NCI-H510A (cell line): Measurements from ENCODE around the gene DHRS12.

Source experiments
- DNase-seq: peaks from one replicate; lab custom pipeline; 2025; lab: John Stamatoyannopoulos, UW

Gene DHRS12

DNA sequence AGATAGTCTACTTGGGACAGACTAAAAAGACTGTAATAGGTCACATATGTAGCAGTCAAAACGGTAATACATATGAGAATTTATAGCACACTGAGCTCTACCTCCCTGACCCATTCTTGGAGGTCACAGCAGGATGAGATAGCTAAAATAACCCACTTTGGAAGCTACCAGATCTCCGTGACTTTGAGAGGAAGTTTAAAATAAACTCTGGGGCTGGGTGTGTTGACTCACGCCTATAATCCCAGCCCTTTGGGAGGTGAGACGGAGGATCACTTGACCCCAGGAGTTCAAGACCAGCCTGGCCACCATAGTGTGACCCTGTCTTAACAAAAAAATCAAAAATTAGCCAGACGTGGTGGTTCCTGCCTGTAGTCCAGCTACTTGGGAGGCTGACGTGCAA is 45.3 kb downstream of the DHRS12 start:
- DNase-seq, result no peak

- no peak for DNase-seq
Observed at GRCh38 chr13:51756651-51757050, 47.3 kb downstream of the DHRS12 start.

DNA sequence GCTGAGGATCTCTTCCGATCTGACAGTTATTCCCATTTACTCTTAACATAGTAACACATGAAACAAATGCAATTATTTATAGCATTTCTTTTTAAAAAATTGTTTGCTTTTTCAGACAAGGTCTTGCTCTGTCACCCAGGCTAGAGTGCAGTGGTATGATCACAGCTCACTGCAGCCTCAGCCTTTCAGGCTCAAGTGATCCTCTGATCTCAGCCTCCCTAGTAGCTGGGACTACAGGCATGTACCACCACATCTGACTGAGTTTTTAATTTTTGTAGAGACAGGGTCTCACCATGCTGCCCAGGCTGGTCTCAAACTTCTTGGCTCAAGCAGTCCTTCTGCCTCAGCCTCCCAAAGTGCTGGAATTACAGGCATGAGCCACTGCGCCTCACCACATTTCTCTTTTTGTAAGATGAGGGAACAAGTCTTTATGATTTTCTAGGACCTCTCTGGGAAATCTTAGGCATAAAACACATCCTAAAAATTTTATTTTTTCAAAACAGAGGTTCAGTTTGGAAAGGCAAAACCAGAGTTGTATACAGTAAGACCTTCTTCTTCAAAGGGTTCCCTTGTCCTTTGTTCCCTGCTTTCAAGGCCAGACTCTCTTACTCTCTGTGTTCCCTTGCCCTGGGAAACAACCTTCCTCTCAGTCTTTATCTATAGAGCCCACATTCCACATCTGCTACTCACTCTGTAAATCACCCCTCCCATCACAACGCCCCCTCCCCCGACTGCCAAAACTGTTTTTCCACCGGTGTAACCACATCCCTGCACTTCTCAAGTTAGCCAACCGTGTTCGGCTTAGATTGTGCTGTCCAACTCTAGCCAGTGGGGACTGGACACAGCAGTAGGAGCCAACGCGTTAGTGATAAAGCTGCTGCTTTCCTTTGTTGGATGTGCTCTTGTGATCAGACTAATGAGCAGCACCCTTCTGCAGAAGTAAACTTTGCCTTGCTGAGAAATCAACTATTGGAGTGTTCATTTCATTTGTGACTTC is 56.2 kb downstream of the DHRS12 start:
- DNase-seq, result no peak

DNA sequence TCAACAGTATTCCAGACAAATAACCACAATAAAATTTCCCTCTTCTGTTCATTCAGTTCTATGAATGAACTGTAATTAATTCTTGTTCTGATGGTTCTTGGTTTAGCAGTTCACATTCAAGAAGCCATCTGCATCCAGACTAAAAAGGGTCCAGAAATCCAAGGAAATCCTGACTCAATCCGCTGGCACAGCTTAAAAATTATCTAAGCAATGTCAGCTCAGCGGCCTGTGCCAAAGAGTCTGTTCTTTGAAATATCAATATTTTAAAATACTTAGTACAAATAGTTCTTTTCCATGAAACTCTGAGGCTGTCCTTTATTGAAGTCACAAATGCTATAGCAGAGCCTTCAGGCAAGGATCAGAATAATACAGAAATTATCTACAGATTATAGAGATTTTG is 57.2 kb downstream of the DHRS12 start:
- no peak for DNase-seq

GRCh38 chr13:51745243-51745642 is 58.7 kb downstream of the DHRS12 start:
- no peak for DNase-seq

- DNase-seq, result no peak
Observed at GRCh38 chr13:51742611-51743010, 61.4 kb downstream of the DHRS12 start.

- DNase-seq, result no peak
Observed at GRCh38 chr13:51742031-51742430, 61.9 kb downstream of the DHRS12 start.

DNA sequence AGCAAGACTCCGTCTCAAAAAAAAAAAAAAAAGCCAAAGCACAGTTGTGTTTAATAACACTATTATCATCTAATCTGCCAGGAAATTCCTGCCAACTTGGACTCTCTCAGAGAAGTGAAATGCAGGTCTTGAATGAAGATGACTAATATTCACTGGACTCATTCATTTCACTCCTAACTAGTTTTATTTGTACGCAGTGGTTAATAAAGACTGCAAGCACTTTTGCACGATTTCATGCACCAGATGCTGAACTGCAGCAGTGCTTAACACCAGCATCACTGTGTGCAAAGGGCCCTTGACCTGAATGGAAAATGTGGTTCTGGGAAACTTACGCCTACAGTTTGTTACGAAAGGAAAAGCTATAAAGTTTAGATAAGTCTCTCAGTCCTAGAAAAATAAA is 63.3 kb downstream of the DHRS12 start:
- DNase-seq, result no peak

- DNase-seq, result no peak
Observed at GRCh38 chr13:51739027-51739764, 64.8 kb downstream of the DHRS12 start.

- DNase-seq, result no peak
Observed at GRCh38 chr13:51738226-51738905, 65.6 kb downstream of the DHRS12 start.

DNA sequence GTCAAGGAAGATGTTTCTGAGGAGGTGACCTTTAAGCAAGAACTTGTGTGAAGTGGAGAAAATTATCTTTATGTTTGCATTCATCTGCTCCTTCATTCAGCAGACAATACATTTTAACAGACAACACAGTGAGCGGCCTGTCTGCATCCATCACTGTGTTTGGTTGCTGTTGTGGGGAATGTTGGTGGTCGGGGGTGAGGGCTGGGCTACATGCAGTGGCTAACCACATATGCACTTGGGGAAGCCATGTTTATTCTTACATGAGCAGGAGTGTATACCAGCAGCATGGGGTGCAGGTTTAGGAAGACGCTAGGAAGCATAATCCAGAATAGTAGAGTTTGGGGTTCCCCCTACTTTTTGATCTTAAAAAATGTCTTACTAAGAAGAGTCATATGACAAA is 66.4 kb downstream of the DHRS12 start:
- DNase-seq, result no peak

GRCh38 chr13:51734786-51735185 is 69.2 kb downstream of the DHRS12 start:
- no peak for DNase-seq

DNA sequence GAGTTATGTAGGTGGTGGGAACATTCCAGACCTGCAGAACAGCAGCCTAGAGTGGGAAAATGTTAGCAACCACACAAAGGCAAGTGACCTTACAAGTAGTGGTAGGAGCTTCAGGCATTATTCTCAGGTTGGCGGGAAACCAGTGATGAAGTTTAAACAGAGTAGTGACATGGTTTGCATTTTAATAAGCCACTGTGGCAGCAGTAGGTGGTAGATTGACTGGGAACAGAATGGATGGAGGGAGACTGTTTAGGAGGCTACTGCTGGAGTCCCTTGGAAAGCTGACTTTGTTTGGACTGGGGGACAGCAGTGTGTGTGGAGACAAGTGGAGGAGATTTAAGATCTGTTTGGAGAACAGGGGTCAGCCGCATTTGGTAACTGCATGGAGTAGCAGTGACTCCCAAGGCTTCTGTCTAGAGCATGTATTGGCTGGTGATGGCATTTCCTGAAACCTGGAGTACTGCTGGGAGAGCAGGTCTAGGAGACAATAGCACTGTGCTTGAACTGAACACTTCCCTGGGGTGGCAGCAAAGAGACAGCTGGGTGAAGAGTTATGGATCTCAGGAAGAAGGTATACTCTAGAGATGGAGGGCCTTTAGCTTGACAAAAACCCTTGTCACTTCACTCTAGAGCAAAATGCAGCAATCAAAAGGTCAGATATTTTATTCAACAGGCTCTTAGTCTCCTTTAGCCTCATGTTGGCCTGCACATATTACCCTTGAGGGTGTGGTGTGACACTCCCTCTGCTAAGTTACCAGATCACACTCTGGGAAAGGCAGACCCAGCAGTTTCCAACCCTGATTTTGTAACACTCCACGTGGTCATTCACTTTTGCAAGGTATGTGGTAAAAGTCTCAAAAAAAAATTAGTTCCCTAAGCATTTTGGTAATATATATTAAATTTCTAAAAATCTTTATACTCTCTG is 70.3 kb downstream of the DHRS12 start:
- DNase-seq, result no peak

GRCh38 chr13:51731759-51732158 is 72.2 kb downstream of the DHRS12 start:
- no peak for DNase-seq

DNA sequence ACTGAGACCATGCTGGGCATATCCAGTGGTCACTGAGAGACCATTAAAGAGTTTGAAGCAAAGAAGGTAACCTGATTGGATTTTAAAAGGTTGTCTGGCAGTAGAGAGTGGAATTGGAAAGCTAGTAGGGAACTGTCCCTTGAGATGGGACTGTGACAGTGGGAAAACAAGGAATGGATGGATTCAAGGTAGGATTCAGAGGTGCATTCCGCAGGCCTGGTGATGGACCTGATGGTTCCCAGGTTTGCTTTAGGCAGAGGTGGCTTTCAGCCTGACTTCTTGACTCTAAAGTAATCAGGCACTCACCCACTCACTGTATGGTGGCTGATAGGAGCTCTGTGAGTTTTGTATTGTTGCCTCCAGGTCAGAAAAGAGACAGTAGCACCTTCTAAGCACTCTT is 73.0 kb downstream of the DHRS12 start:
- DNase-seq, result no peak

DNA sequence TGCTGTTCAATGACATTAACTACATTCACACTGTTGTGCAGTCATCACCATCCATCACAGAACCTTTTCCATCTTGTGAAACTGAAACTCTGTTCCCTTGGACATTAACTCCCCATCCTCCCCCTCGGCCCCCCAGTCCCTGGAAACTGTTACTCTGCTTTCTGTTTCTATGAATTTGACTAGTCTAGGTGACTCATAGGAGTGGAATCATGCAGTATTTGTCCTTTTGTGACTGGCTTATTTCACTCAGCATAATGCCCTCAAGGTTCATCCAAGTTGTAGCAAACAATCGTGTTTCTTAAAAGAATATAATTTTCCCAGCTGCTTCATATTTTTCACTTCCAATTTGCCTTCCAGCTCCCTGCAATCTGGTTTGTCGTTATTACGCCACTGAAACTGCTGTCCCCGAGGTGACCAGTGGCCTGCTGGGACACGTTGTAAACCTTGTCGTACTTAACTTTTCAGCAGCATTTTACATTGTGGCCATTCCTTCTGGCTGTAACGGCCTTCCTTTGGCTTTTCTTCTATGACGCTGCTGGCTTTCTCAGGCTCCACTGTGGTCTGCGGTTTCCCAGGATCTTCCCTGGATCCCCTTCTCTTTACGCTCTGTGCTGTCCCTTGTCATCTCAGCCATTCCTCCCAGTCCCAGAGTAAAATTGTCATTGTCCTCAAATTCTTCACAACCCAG is 74.0 kb downstream of the DHRS12 start:
- DNase-seq, result no peak

DNA sequence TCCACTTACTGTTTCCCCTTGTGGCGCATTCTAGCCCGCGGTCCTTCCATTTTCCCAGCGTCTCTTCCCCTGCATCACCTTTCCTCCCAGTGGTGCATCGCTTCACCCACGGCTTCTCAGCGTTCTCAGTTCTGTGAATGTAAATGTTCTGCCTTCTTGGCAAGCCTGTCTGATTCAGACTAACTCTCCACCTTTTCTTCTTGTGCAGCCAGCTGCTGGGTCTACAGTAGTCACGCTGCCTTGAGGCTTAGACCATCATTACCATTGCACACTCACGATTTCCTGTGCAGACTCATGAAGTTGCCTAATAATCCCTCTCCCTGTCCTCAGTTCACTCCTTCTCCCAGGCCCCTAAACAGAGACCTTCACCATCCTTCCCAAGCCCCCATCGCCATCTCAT is 75.0 kb downstream of the DHRS12 start:
- DNase-seq, result no peak

- no peak for DNase-seq
Observed at GRCh38 chr13:51728275-51728673, 75.7 kb downstream of the DHRS12 start.

GRCh38 chr13:51727634-51728274 is 76.2 kb downstream of the DHRS12 start:
- no peak for DNase-seq

DNA sequence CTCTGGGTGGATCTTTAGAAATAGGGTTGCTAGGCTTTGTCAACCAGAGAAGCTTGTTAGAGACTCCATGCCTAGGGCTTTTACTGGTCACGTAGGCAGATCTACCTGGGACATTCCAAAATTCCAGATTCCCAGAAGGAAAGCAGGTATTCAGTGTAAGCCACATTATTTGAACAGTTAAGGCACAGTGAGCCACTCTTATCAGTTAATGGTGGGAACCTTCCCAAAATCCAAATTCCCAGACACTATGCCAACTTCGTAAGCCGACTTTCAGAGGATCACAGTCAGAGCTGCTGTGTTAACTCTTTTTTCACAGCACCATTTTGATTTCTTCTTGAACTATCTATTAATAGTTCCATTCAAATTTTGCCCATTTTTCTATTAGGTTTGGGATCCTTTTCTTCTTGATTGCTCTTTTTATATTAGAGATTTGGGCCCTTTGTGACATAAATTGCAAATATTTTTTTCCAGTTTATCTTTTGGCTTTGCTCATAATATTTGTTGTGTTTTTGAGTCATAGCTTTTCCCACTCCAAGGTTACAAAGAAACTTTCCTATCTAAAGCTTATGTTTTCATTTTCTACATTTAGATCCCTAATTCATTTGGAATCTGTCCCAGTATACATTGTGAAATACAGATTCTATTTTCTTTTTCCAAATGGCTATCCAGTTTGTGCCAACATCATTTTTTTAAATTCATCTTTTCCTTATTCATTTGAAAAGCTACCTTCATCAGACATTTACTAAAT is 77.3 kb downstream of the DHRS12 start:
- no peak for DNase-seq
